ENCODE data around the gene SEMA7A. TPM values are rescaled to one million over a fixed set of nuclear protein-coding genes. Genes with fewer than 3 reads are reported as not detected.

The SEMA7A gene
- polyA plus RNA-seq, 1 experiment, result 22.7 TPM

GRCh38 chr15:74438721-74439316 lies 5.1 kb upstream of the SEMA7A start:
- no peaks in the 10 kb centered on the region for H3K36me3 ChIP-seq (ENCODE audit: control insufficient read depth, insufficient read depth, low read length)
- no peaks in the 10 kb centered on the region for H3K27me3 ChIP-seq (ENCODE audit: control insufficient read depth, insufficient read depth, low read length)
- no peak overlapping the region for H3K4me3 ChIP-seq (ENCODE audit: low read depth, low read length)
- DNase-seq (ENCODE audit: low read depth), result no peak
- CTCF ChIA-PET, result interaction anchor here (0.5 to 19.9 kb wide), 13 partner anchors 9 to 128 kb away, joined by 3 to 622 read pairs (median 5); partner anchors contain the start of gene CYP11A1
- TF ChIP-seq CTCF (IDR thresholded peaks at IDR 0.05; ENCODE audit: insufficient read depth, low read depth, low read length), result peak; percentile 94
- POLR2A ChIA-PET, result no interaction called here

GRCh38 chr15:74438206-74438605 lies 4.4 kb upstream of the SEMA7A start:
- H3K4me3 ChIP-seq (ENCODE audit: low read depth, low read length), result no peak overlapping the region
- ChIA-PET POLR2A (no interaction called here), CTCF (interaction anchor here (0.7 to 19.9 kb wide), 8 partner anchors 8 to 60 kb away, joined by 3 to 622 read pairs (median 7); partner anchors contain the start of gene CYP11A1)
- no peak for TF ChIP-seq CTCF (IDR thresholded peaks at IDR 0.05; ENCODE audit: insufficient read depth, low read depth, low read length)
- no peaks in the 10 kb centered on the region for H3K36me3 ChIP-seq (ENCODE audit: control insufficient read depth, insufficient read depth, low read length)
- H3K27me3 ChIP-seq (ENCODE audit: control insufficient read depth, insufficient read depth, low read length), result no peaks in the 10 kb centered on the region
- DNase-seq (ENCODE audit: low read depth), result no peak

- ChIA-PET CTCF (interaction anchor here (1.1 to 19.9 kb wide), 3 partner anchors 23 to 56 kb away, joined by 3 to 622 read pairs (median 3); partner anchors contain the start of gene CYP11A1), POLR2A (interaction anchor here (0.6 kb wide), 1 partner anchor 40 kb away, joined by 5 read pairs; no protein-coding TSS in a partner anchor)
- no peak for TF ChIP-seq CTCF (IDR thresholded peaks at IDR 0.05; ENCODE audit: insufficient read depth, low read depth, low read length)
- H3K4me3 ChIP-seq (ENCODE audit: low read depth, low read length), result peak overlapping the region; percentile 91
- no peaks in the 10 kb centered on the region for H3K36me3 ChIP-seq (ENCODE audit: control insufficient read depth, insufficient read depth, low read length)
- no peaks in the 10 kb centered on the region for H3K27me3 ChIP-seq (ENCODE audit: control insufficient read depth, insufficient read depth, low read length)
- no peak for DNase-seq (ENCODE audit: low read depth)
Observed at GRCh38 chr15:74434263-74435136, 742 bp upstream of the SEMA7A start.

GRCh38 chr15:74432968-74433591 lies 678 bp downstream of the SEMA7A start:
- DNase-seq (ENCODE audit: low read depth), result no peak
- ChIA-PET CTCF (interaction anchor here (1.5 to 19.9 kb wide), 2 partner anchors 21 to 55 kb away, joined by 3 to 622 read pairs; partner anchors contain the start of gene CYP11A1), POLR2A (no interaction called here)
- Histone ChIP-seq H3K27me3 (ENCODE audit: control insufficient read depth, insufficient read depth, low read length) (no peaks in the 10 kb centered on the region), H3K4me3 (ENCODE audit: low read depth, low read length) (peak overlapping the region; percentile 91), H3K36me3 (ENCODE audit: control insufficient read depth, insufficient read depth, low read length) (no peaks in the 10 kb centered on the region)
- TF ChIP-seq CTCF (IDR thresholded peaks at IDR 0.05; ENCODE audit: insufficient read depth, low read depth, low read length), result no peak
